GM18507 (cell line): ENCODE measurements around the gene CAPG.
"Not testable (repeated sequence)": the region's sequence is repeated elsewhere in the genome, so short reads cannot be mapped to it uniquely, and the experiment has no call there.

Source experiments
- DNase-seq: peaks from one replicate; pipeline ENCODE4 v3.0.0; 2011; ENCODE audit warnings: low read depth; ENCODE audit not compliant: insufficient read length; ENCODE audit errors: extremely low spot score
- FAIRE-seq: peaks from 2 replicates; lab custom pipeline; 2011; peaks lifted over from hg19 to GRCh38; lab: Jason Lieb, UNC

Gene CAPG

DNA sequence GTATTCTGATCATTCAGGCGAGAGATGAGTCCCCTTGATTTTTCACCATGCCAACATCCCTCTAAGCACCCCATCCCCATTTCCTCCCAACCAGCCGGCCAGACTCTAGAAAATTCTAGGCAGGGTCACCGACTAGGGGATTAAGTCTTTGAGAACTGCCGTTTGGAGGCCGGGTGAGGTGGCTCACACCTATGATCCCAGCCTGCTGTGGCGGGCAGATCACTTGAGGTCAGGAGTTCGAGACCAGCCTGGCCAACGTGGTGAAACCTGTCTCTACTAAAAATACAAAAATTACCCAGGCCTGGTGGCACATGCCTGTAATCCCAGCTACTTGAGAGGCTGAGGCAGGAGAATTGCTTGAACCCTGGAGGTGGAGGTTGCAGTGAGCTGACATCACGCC is 29.4 kb upstream of the CAPG start:
- not testable (repeated sequence) for FAIRE-seq, DNase-seq

- no peak for FAIRE-seq
- no peak for DNase-seq
Measured at GRCh38 chr2:85439025-85439472, 28.9 kb upstream of the CAPG start.

DNA sequence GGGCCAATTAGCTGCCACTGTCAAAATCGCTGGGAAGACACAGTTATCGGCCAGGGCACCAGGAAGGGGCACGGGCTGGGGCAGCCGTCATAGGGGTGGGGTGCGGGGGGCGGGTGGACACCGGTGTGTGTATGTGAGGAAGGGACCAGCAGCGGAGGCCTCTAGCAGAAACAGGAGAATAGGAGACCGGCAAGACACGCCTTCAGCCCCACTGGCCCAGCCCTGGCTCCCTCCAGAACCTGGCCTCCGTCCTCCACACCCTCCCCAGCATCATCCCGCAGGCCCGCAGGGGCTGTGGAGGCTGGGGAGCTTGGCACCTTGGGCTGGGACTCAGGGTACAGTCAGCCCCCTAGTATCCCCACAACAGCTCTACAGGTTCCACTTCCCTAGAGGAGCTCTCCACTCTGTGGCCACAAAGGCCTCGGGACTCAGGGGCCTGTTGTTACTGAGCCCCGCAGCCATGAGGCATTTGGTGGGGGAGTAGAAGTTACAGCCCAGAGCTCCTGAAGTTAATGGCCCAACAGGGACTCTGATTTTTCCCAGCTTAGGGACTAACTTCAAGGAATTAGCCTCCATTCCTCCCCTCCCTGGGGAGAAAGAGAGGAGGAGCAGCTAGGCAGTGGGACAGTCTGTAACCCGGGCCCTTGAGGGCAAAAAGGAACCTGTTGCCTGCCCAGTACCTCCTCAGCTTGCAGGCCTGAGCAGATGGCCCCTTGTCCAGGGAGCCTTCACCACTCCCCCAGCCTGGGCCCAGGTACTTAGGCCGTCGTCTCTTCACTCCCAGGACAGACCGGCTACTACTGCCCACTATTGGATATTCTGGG is 28.2 kb upstream of the CAPG start:
- no peak for FAIRE-seq
- no peak for DNase-seq

DNA sequence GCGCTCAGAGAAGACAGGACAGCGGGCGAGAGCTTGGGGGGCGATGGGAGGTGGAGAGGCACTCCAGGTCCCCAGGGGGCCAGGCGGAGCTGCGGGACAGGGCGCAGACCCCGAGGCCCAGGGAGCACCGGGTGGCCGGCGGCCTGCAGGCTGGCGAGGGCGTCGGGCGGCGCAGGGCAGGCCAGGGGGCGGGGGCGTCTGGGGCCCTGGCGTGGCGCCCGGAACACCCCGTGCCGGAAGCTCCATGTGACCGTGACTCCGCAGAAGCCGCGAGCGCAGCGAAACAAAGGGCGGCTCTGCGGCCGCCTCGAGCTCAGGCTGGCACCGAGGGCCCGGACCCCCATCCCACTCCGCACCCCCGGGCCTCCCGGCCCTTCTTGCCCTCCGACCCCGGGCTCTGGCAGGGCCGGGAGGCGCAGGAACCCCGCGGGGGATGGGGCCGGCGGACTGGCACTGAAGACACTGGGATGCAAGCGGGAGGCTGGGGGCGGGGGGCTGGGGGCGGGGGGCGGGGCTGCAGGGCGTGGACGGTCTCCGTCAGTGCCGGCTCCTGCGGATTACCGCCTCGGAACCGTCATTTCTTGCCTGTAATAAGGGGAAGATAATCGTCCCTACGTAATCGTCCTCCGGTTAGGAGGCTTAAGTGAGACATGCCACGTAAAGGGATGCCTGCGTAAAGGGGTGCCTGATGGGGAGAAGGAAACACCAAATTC is 27.5 kb upstream of the CAPG start:
- FAIRE-seq: peak; percentile 63
- peak; percentile 78 for DNase-seq

DNA sequence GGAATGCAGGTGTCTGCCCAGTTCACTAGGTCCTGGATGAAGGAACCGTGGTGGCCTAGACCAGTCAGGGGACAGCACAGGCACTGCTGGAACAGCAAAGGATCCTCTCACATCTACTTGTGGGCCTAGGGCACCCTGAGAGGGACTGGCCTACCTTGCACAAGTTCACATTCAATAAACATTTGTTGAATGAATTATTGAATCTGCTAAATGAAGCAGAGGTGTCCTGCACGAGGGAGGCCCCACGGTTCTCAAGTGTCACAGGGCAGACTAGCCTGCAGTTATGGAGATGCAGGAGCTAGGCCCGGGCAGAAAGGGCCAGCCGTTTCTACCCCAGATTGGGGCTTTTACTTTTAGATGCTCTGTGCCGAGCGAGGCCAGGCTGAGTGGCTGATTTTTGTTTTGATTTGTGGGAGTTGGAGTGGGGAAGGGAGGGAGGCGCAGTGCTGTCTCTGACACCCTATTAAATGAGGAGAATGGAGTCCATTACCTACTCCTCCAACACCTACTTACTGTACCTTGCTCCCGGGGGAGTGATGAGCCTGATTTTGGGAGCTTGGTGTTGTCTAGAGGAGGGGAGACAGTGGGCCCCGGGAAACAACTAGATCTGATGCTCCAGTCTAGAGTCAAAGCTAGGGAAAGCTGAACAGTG is 26.8 kb upstream of the CAPG start:
- DNase-seq (no peak), FAIRE-seq (no peak)

DNA sequence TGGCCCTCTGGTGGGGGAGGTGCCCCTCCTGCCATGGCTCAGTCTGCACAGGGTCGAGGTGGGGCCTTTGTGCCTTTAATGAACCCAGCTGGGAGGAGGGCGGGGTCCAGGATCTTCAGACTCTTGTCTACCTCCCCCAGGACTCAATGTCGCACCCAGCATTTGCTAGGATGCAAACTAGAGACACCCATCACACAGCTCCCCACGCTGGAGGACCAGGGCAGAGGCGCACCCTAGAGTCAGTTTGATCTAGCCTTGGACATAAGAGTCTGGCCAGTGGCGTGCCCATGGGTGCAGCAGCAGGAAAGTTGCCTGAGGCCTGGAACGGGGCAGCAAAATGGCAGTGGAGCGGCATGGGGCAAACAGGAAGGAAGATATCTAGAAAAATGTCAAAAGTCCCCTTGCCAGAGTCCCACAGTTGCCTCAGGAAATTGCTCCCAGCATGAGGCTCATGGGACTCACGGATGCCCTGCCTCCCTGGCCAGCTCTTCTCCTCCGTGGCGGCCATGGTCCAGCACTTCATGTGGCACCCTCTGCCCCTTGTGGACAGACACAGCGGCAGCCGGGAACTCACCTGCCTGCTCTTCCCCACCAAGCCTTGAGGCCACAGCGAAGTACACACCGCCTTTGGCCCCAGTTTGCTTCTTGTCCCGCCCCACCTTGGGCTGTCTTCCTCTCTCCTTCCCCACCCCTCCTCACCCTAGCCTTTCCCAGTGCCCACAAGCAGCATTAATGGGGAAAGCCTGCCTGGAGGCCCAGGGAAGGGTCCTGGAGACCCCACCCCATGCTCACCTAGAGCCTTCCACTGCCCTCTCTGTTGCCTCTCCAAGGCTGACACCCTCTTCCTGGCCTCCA is 26.0 kb upstream of the CAPG start:
- DNase-seq: no peak
- no peak for FAIRE-seq

- no peak for DNase-seq
Measured at GRCh38 chr2:85435220-85435958, 25.2 kb upstream of the CAPG start.

GRCh38 chr2:85434696-85435095 is 24.5 kb upstream of the CAPG start:
- DNase-seq: no peak
- no peak for FAIRE-seq

More at GRCh38 chr2:85435220-85435958, 25.2 kb upstream of the CAPG start:
- no peak for FAIRE-seq

DNA sequence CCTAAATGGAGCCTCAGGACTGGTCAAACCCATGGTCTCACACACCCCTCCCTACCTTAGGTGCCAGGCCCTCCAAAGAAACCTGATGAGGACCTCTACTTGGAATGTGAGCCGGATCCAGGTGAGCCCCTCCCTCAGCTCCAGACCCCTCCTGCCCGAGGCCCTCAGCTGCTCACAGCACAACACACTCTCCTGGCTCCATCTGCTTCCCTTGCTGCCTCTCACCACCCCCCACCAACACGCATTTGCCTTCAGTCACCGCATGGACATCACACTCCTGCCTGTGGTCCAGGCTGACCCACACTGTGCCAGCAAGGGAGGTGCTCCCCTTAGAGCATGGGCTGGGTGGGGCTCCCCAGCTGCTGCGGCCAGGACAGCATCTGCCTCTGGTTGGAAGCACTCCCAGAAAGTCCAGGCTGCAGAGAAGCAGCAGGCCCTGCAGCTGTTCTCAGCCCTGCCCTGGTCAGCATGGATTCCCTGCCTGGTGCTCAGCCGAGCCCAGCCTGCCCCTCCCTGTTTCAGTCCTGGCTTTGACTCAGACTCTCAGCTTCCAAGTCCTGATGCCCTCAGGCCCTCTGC is 23.4 kb upstream of the CAPG start:
- FAIRE-seq (no peak), DNase-seq (no peak)

DNA sequence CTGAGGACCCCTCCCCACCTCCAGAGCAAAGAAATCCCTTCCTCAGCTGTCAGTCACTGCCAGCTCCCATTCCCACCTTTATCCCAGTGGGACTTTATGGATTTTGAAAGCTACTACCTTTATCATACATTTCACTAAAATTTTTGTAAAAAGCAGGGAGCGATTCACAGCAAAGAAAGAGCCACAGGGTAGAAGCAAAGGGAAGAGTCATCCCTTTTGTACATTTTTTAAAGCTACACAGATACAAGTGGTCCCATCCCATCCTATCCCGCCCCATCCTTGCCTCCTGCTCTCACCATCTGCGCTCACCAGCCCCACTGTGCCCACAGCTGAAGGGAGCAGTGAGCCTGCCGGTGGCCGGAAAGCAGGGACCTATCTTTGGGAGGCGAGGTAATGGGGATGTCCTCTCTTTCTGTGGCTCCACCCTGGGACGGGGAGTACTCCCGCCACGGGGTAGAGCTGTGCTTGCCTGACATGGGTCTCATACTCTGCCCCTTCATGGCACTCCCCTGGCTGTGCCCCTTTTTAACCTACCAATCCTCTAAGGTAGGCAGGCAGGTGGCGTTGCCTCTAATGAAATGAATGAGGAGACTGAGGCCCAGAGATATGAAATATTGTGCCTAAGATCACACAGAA is 21.5 kb upstream of the CAPG start:
- FAIRE-seq: no peak
- no peak for DNase-seq

DNA sequence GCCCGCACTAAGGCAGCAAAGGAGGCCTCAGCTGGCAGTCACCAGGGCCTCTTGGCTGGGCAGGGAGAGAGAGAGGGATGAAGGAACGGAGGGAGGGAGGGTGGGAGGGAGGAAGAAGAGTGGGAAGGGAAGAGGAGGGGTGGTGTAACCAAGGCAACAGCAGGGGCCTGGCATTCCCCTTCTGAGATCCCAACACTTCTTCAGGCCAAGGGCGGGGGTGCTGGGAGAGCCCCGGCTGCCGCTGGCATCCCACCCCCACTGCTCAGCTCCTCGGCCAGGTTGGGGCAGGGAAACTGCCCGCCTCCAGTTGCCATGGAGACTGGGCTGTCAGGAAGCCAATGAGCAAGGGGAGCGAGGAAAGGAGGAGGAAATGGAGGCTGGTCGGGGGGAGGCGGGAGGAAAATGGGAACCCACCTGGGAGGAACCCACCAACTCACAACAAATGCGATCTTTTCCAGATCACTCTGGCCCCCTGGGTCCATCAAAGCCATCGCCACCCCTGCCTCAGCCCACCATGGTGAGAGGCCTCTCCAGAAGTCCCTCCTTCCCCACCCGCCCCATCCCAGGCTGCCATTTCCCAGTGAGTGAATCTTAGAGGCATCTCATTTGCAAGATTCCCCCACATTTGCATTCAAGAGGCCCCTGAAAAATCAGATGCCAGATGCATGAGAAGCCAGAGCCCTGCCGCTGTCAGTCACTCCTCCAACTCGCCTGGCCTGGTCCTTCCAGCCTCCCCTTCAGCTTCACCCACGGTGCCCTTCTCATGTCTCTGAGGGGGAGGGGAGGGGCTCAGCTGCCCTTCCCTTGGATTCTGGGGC is 20.8 kb upstream of the CAPG start:
- FAIRE-seq (no peak), DNase-seq (no peak)

DNA sequence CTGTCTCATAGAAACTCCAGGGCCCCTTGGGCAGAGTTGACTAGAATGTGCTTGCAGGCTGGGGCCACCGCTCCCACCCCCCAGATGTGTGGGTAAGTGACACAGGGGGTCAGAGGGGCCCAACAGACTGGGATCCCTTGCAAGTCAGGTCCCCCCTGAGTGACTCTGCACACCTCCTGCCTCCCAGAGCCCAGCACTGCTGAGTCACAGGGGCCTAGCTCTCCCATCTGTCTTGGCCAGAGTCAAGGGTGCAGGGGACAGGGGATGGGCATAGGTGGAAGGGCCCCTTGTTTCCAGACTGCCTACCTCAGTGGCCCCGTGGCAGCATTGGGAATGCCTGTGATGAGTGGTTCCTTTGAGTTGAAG is 19.7 kb upstream of the CAPG start:
- DNase-seq: no peak
- no peak for FAIRE-seq

GRCh38 chr2:85429213-85429923 is 19.2 kb upstream of the CAPG start:
- FAIRE-seq (no peak), DNase-seq (no peak)

- FAIRE-seq (no peak), DNase-seq (no peak)
Measured at GRCh38 chr2:85428343-85428881, 18.2 kb upstream of the CAPG start.

DNA sequence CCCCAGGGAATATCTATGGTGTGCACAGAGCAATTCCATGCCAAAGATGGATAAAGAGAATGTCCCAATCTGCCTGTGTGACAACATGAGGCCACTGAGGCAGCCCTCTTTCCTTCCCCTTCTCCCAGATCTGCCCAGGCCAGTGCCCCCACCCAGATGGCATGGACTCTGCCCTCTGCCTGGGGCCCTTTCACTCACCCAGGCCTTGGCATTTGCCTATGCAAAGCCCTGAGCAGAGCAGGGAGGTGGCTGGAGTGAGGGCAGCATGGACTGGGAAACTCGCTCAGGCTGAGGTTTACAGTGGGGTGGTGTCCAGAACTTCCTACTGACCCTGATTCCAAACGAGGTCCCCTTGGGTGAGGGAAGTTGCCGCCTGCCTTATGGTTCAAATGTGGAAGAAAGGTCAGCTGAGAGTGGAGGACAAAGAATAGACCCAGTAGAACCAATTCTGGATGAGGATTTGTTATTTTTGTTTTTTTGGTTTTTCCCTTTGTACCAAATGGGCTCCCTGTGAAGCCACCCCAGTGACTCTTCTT is 17.2 kb upstream of the CAPG start:
- DNase-seq (no peak), FAIRE-seq (no peak)

DNA sequence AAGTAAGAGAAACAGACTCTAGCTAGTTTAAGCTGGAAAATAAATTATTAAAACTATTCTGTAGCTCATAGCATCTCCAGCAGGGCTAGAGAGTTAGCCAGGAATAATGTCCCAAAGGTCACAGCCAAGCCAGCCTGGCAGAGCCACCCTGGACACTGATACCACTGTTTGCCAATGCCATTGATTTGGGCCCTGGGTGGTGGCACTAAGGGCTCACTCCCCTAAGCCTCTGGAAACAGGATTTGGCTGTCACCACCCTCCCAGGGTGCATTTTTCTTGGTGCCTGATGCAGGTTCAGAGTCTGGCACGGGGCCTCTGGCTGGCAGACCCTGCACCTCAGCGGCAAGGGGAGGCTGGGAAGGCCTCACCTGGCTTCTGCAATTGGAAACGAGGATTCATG is 15.4 kb upstream of the CAPG start:
- FAIRE-seq (no peak), DNase-seq (no peak)
